GM18511 (cell line): Measurements from ENCODE around the gene ZDHHC22.

ENCODE experiments used
- ATAC-seq: cut with Tn5 transposase; IDR thresholded peaks from one replicate; pipeline ENCODE4 v1.9.1; 2021; ENCODE audit warnings: mild to moderate bottlenecking, moderate library complexity; ENCODE audit not compliant: unreplicated experiment

The ZDHHC22 gene

GRCh38 chr14:77106666-77107065 is 34.9 kb downstream of the ZDHHC22 start:
- ATAC-seq, result no peak

- no peak for ATAC-seq
Measured at GRCh38 chr14:77105145-77105939, 36.2 kb downstream of the ZDHHC22 start.

GRCh38 chr14:77104393-77104792 is 37.2 kb downstream of the ZDHHC22 start:
- ATAC-seq, result no peak

GRCh38 chr14:77103951-77104350 is 37.6 kb downstream of the ZDHHC22 start:
- no peak for ATAC-seq

GRCh38 chr14:77103475-77103874 is 38.1 kb downstream of the ZDHHC22 start:
- ATAC-seq, result no peak

- no peak for ATAC-seq
Measured at GRCh38 chr14:77102154-77102553, 39.4 kb downstream of the ZDHHC22 start.

GRCh38 chr14:77100961-77101360 is 40.6 kb downstream of the ZDHHC22 start:
- ATAC-seq, result no peak

GRCh38 chr14:77099425-77100167 is 42.0 kb downstream of the ZDHHC22 start:
- ATAC-seq, result no peak

GRCh38 chr14:77098529-77099353 is 42.9 kb downstream of the ZDHHC22 start:
- no peak for ATAC-seq

GRCh38 chr14:77097700-77098528 is 43.7 kb downstream of the ZDHHC22 start, which contains the start of gene CIPC:
Gene CIPC, plus strand, starts transcription at chr14:77098258. Its CDS starts 7,451 bp downstream, at chr14:77105709.
- peak; percentile 86 for ATAC-seq

- no peak for ATAC-seq
Measured at GRCh38 chr14:77097006-77097699, 44.4 kb downstream of the ZDHHC22 start.

- no peak for ATAC-seq
Measured at GRCh38 chr14:77094672-77095284, 46.8 kb downstream of the ZDHHC22 start.

- ATAC-seq, result no peak
Measured at GRCh38 chr14:77092676-77093075, 48.9 kb downstream of the ZDHHC22 start.

- no peak for ATAC-seq
Measured at GRCh38 chr14:77091518-77091917, 50.1 kb downstream of the ZDHHC22 start.

GRCh38 chr14:77088645-77089044 is 52.9 kb downstream of the ZDHHC22 start:
- no peak for ATAC-seq

- no peak for ATAC-seq
Measured at GRCh38 chr14:77088219-77088618, 53.4 kb downstream of the ZDHHC22 start.

GRCh38 chr14:77087631-77088030 is 54.0 kb downstream of the ZDHHC22 start:
- no peak for ATAC-seq

GRCh38 chr14:77086951-77087350 is 54.6 kb downstream of the ZDHHC22 start:
- ATAC-seq, result no peak

- no peak for ATAC-seq
Measured at GRCh38 chr14:77086017-77086727, 55.4 kb downstream of the ZDHHC22 start.
